ENCODE results near the gene ACVR1. TPM values are rescaled to one million over a fixed set of nuclear protein-coding genes. Genes with fewer than 3 reads are reported as not detected.

ACVR1 gene
- total RNA-seq, 1 experiment from 2014 or later, result 11.1 TPM

DNA sequence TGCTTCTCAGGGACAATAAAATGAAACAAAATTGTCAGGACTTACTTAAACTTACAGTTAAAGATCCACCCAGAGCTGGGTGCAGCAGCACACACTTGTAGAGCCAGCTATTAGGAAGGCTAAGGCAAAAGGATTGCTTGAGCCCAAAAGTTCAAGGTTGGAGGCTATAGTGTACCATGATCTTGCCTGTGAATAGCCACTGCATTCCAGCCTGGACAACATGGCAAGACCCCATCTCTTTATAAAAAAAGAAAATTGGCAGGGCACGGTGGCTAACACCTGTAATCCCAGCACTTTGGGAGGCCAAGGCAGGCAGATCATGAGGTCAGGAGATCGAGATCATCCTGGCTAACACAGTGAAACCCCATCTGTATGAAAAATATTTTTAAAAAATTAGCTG, 34.6 kb downstream of the ACVR1 start:
- Mint-ChIP-seq H3K27me3 (ENCODE audit: insufficient read depth, unreplicated experiment) (no peaks in the 10 kb centered on the region), H3K4me3 (ENCODE audit: unreplicated experiment) (no peak overlapping the region), H3K27ac (ENCODE audit: unreplicated experiment) (no peak overlapping the region), H3K9me3 (ENCODE audit: unreplicated experiment) (no peaks in the 10 kb centered on the region), H3K4me1 (ENCODE audit: low read depth, unreplicated experiment) (no peaks in the 10 kb centered on the region), H3K36me3 (ENCODE audit: insufficient read depth, unreplicated experiment) (no peaks in the 10 kb centered on the region)
- intact Hi-C loops (cut with micrococcal nuclease; ENCODE audit: unreplicated experiment), result loop anchor here (5.0 kb wide), 1 partner anchor 1361 kb away; no protein-coding TSS in a partner anchor
- Histone ChIP-seq H3K4me1 (no peaks in the 10 kb centered on the region), H3K9me3 (no peaks in the 10 kb centered on the region), H3K27me3 (replicated peaks; ENCODE audit: control insufficient read depth, insufficient read depth, low read length) (no peaks in the 10 kb centered on the region), H3K36me3 (ENCODE audit: control insufficient read depth, insufficient read depth, low read length) (no peaks in the 10 kb centered on the region), H3K4me3 (ENCODE audit: low read depth, low read length) (no peak overlapping the region)
- ChIA-PET POLR2A (no interaction called here), CTCF (no interaction called here)
- TF ChIP-seq, protein P1, sequence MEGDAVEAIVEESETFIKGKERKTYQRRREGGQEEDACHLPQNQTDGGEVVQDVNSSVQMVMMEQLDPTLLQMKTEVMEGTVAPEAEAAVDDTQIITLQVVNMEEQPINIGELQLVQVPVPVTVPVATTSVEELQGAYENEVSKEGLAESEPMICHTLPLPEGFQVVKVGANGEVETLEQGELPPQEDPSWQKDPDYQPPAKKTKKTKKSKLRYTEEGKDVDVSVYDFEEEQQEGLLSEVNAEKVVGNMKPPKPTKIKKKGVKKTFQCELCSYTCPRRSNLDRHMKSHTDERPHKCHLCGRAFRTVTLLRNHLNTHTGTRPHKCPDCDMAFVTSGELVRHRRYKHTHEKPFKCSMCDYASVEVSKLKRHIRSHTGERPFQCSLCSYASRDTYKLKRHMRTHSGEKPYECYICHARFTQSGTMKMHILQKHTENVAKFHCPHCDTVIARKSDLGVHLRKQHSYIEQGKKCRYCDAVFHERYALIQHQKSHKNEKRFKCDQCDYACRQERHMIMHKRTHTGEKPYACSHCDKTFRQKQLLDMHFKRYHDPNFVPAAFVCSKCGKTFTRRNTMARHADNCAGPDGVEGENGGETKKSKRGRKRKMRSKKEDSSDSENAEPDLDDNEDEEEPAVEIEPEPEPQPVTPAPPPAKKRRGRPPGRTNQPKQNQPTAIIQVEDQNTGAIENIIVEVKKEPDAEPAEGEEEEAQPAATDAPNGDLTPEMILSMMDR (IDR thresholded peaks at IDR 0.05; ENCODE audit: insufficient read depth in 1 of 2, low read depth in 1 of 2, low read length in 1 of 2, severe bottlenecking in 1 of 2, unreplicated experiment in 1 of 2), result no peak
- BruUV-seq (replicated peaks), result no TSS peak
- DNase-seq, result no peak

DNA sequence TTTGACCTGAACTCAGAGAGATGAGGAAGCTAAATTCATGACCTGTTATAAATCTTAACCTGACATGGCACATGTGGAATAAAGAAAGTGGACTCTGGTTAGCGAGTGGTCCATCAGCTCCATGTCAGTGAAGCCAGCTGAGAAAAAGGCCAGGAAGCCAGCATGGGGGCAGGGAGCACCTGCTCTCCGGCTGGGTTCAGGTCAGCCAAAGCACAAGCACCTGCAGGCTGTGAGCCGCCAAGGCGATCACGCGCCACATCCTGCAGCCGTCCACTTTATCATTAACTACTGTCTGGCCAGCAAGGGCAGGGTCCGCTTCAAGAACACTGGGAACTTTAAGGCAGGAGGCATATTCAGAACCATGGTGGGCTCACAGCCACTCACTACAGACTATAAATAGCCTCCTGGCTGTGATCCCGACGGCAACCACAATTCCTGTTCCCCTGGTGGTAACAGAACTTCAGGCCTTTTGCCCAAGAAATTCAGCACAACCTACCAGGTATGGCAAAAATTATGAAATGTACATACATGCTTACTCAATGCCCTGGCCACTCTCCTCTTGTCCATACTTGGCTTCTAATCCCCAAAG, 35.5 kb downstream of the ACVR1 start:
- POLR2A ChIA-PET, result no interaction called here
- no peaks in the 10 kb centered on the region for H3K9me3 Mint-ChIP-seq (ENCODE audit: unreplicated experiment)
- intact Hi-C loops (cut with micrococcal nuclease; ENCODE audit: unreplicated experiment), result loop anchor here (5.0 kb wide), 1 partner anchor 1362 kb away; no protein-coding TSS in a partner anchor
- BruUV-seq (replicated peaks), result no TSS peak
- no peak for DNase-seq
- Histone ChIP-seq H3K9me3 (no peaks in the 10 kb centered on the region), H3K27me3 (replicated peaks; ENCODE audit: control insufficient read depth, insufficient read depth, low read length) (no peaks in the 10 kb centered on the region), H3K4me1 (no peaks in the 10 kb centered on the region), H3K36me3 (ENCODE audit: control insufficient read depth, insufficient read depth, low read length) (no peaks in the 10 kb centered on the region), H3K4me3 (ENCODE audit: low read depth, low read length) (no peak overlapping the region)
- no peaks in the 10 kb centered on the region for H3K36me3 Mint-ChIP-seq (ENCODE audit: insufficient read depth, unreplicated experiment)
- CTCF ChIA-PET, result no interaction called here
- no peaks in the 10 kb centered on the region for H3K4me1 Mint-ChIP-seq (ENCODE audit: low read depth, unreplicated experiment)
- H3K27me3 Mint-ChIP-seq (ENCODE audit: insufficient read depth, unreplicated experiment), result no peaks in the 10 kb centered on the region
- no peak overlapping the region for H3K4me3 Mint-ChIP-seq (ENCODE audit: unreplicated experiment)
- H3K27ac Mint-ChIP-seq (ENCODE audit: unreplicated experiment), result no peak overlapping the region
- TF ChIP-seq, protein P1 (IDR thresholded peaks at IDR 0.05; ENCODE audit: insufficient read depth in 1 of 2, low read depth in 1 of 2, low read length in 1 of 2, severe bottlenecking in 1 of 2, unreplicated experiment in 1 of 2), result no peak

DNA sequence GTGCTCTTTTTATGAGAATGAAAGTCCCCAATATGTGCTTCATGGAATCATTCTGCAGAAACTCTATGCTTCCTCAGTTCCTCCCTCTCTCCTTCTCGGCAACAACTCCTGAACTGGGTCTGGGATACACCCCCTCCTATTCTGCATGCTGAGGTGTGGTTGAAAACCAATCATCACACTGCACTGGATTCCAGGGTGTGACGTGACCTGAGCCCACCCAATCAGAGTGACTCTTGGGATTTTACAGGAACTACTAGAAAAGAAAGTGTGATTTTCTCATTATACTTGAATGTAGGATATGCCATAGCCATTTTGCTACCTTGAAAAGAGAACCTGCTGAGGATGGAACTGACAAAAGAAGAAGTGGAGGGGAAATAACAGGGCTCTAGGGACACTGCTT, 36.3 kb downstream of the ACVR1 start:
- no peaks in the 10 kb centered on the region for H3K36me3 Mint-ChIP-seq (ENCODE audit: insufficient read depth, unreplicated experiment)
- H3K4me1 Mint-ChIP-seq (ENCODE audit: low read depth, unreplicated experiment), result no peaks in the 10 kb centered on the region
- H3K36me3 ChIP-seq (ENCODE audit: control insufficient read depth, insufficient read depth, low read length), result no peaks in the 10 kb centered on the region
- POLR2A ChIA-PET, result no interaction called here
- intact Hi-C loops (cut with micrococcal nuclease; ENCODE audit: unreplicated experiment), result loop anchor here (5.0 kb wide), 1 partner anchor 1362 kb away; no protein-coding TSS in a partner anchor
- no peaks in the 10 kb centered on the region for H3K4me1 ChIP-seq
- H3K4me3 ChIP-seq (ENCODE audit: low read depth, low read length), result no peak overlapping the region
- no peaks in the 10 kb centered on the region for H3K9me3 ChIP-seq
- no TSS peak for BruUV-seq (replicated peaks)
- H3K27me3 Mint-ChIP-seq (ENCODE audit: insufficient read depth, unreplicated experiment), result no peaks in the 10 kb centered on the region
- no peak overlapping the region for H3K4me3 Mint-ChIP-seq (ENCODE audit: unreplicated experiment)
- TF ChIP-seq, protein P1 (IDR thresholded peaks at IDR 0.05; ENCODE audit: insufficient read depth in 1 of 2, low read depth in 1 of 2, low read length in 1 of 2, severe bottlenecking in 1 of 2, unreplicated experiment in 1 of 2), result no peak
- no peaks in the 10 kb centered on the region for H3K27me3 ChIP-seq (replicated peaks; ENCODE audit: control insufficient read depth, insufficient read depth, low read length)
- H3K27ac Mint-ChIP-seq (ENCODE audit: unreplicated experiment), result no peak overlapping the region
- H3K9me3 Mint-ChIP-seq (ENCODE audit: unreplicated experiment), result no peaks in the 10 kb centered on the region
- no peak for DNase-seq
- CTCF ChIA-PET, result no interaction called here
